Hippocampal formation (tissue), 2 donors: ENCODE data around the gene GPR183.
A peak's percentile ranks its signal among the peaks of the same experiment; 100 is the strongest.
"Not testable (repeated sequence)": the region's sequence is repeated elsewhere in the genome, so short reads cannot be mapped to it uniquely, and the experiment has no call there.

Experiments used
- DNase-seq, 2 donors: peaks; one replicate each; lab custom pipeline; 2025; lab: John Stamatoyannopoulos, UW

GPR183 gene

GRCh38 chr13:99270518-99270917 lies 36.7 kb downstream of the GPR183 start:
- no peak for DNase-seq

DNA sequence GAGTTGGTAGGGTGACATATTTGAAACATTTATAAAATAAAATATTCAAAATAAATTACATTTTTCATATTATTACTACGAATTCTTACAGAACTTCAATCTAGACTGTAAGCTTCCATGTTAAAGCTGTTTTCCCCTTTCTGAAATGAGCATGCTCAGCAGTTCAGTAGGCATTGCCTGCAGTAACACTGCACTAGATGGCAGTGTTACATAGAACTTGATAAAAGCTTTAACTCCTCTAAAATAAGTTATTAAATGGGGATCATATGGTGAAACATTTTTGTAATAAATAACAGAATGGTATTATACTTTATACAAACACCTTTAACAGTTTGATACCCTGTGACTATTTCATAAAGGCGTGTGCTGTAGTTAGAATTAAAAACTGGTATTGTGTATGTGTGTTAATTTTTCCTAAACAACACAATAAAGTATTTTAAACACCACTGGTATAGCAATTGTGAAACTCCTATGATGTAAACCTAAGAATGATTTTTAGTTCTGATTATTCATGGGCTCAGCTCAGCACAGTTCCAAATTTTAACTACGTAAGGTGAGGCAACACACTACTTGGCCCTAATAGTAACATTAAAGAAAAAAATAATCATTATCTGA lies 37.5 kb downstream of the GPR183 start:
- peak in 1 of 2 donors; percentile 83 for DNase-seq

DNA sequence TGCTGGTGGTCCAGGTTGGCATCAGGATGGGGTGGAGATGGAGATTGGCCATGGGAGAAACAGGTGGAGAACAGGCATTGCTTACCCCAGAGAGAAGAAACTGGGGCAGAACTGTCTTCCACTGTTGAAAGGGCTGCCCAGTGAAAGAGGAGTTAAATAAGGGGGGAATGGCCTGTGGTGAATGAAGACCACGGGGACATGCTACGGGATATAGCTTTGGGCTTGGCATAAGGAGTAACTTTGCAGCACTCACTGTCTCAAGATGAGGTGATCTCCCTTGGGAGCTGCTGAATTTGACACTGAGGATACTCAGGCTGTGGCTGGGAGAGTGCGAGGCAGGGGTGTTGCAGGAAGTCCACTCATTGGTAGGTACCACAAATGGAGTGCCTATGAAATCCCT lies 38.4 kb downstream of the GPR183 start:
- no peak for DNase-seq

DNA sequence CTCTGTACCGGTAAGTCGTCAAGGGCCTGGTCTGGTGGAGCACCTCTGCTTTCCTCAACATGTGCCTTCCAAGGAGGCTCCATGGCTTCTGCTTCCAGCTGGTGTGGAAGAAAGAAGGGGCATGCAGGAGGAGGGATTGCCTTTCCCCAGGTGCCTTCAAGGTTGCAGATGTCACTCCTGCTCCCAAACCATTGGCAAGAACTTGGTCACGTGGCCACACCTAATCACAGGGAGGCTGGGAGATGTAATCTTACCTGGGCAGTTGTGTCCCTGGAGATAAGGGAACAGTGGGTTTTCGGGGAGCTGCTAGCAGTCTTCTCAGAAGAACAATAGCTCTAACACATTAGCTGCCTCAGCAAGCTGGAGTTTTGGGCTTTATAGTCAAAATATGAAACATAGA lies 39.3 kb downstream of the GPR183 start:
- DNase-seq, result no peak

- DNase-seq, result no peak
Observed at GRCh38 chr13:99266827-99267226, 40.4 kb downstream of the GPR183 start.

DNA sequence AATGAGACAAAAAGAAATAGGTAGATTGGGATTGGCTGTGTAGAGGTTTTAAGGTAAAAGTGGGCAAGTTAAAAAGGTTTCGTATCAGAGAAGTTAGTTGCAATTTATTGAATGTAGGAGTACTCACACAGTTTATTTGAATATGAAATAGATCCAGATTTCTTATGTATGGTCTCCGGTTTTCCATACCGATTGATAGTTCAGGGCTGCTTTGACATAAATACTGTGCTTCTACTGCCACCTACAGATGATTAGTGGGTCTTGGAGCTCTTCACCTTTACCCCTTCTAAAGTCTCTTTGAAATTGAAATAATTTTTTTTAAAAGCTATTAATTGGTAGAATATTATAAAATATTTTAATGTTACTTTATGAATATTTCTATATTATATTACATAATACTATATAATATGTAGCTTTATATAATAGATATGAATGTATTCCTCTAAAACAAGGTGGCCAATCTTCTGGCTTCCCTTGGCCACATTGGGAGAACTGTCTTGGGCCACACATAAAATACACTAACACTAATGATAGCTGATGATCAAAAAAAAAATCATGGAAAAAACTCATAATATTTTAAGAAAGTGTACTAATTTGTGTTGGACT lies 41.3 kb downstream of the GPR183 start:
- DNase-seq, result peak in 1 of 2 donors; percentile 58

GRCh38 chr13:99265162-99265800 lies 41.9 kb downstream of the GPR183 start:
- no peak for DNase-seq

DNA sequence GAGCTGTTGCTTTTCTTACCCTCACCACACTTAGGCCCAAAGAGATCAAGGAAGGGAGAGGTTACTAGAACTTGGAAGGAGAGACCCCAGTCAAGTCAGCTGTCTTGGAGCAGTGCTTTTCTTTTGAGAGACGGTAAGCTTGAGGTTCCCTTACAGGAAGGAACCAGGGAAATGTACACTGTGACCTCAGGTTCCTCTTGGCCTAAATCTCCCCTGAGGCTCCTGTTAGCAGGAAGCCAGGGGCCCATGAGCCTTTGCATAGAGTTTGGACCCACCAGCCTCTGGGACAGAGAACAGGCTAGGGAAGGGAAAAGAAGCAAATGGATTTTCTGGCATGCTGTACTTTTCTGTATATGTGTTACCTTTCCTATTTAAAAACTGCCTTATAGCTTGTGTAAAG lies 43.1 kb downstream of the GPR183 start:
- no peak for DNase-seq

DNA sequence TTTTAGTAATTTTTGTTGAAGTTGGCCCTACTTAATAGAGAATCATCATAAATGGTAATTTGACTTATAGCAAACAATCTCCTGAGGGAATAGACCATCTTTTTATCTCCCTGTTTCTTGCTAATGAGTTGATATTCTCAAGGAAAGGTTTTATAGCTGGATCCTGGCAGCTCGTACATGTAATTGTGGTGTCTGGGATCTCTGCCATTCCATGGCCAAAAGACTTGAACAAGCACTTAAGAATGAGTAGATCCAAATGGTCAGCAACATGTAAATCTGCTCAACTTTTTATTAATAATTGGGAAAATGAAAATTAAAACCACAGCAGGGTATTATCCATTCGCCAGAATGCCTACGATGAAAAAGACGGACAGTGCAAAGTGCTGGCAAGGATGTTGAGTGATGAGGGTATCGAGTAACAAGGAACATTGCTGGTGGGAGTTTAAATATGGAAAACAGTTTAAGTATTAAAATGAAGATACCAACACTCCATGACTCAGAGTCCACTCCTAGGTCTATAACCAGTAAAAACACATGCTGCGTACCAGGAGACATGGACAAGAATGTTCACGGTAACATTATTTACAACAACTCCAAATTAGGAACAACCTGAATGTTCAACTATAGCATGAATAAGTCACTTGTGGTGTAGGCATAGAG lies 43.9 kb downstream of the GPR183 start:
- DNase-seq, result no peak

- DNase-seq, result no peak
Observed at GRCh38 chr13:99261059-99261458, 46.1 kb downstream of the GPR183 start.

DNA sequence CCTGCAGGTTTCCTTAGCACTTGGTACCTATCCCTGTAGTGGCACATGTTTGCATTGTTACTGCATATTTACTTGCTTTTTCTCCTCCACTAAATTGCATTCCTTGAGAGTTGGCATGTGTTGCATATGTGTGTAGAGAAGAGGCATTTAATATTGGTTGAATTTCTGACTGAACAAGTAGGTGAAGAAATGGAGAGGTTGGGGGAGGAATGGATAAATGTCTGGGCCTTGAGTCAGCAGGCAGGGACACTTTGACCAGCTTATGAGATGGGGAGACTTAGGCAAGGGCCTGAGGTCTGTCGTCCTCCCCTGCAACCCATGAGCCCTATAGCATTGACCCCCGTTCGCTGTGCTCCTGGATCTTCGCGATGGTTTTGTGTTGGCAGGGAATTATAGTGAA lies 47.0 kb downstream of the GPR183 start:
- DNase-seq, result no peak

- no peak for DNase-seq
Observed at GRCh38 chr13:99258946-99259345, 48.3 kb downstream of the GPR183 start.

DNA sequence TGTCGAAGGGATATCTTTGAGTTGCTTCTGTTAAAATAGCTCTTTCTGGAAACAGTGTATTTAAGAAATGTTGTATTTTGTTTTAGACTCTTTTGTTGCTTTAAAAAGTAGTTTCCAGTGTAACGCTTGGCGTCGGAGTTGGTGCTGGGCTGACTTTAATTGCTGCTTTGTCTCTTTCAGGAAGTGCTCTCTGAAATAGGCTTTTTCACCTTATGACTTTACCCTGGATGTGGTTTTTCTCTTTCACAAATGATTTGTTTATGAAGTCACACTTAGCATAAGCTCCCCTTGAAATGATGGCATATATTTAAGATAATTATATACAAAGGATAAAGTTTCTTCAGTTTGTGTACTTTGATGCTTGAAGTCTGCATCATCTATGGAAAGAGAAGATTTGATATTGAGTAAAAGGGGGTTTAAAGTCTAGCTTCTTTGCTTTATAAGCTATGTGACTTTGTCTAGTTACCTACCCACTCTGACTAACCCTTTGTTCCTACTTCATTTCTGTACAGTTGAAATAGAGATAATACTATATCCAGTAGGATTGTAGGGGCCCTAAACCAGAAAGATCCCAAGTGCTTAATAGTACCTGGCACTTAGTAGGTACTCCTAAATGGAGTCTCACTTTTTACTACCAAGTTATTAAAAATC lies 48.9 kb downstream of the GPR183 start, which contains the start of gene GPR18:
GPR18 (minus strand) TSS at position 170 of the 651 bp plus-strand sequence. CDS start 2,507 bp downstream, outside the sequence.
- DNase-seq, result no peak

DNA sequence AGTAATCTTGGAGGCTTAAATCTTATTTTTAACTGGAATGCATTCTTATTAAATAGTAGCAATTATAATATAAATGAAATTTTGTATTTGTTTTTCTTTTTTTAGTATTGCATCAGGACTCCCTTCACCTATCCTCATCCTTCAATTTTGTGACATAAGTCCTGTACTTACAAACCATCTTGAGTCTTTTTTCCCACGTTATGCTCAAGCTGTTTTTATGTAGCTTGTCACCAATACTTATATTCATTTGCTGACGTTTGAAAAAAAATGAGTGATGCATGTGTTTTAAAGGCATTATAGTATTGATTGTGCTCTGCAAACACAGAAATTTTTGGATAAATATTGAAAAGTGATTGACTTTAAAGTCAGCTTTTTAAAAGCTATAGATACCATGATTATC lies 49.9 kb downstream of the GPR183 start:
- DNase-seq, result no peak

DNA sequence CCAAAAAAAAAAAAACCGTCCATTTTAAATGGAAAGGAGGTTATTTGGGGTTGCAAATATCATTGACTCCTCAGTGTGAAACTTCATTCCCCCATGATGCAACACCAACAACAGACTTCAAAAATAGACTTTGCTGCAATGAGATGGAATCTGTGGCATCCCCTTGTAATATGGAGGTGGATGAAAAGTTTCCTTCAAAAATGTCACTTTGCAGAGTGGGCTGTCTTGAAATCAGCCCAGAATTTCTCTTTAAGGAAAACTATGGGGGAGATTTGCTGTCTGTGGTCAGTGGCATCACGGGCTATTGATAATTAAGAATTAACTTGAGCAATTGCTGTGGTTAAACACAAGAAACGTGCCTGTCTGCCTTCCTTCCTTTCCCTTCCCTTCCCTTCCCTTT lies 50.5 kb downstream of the GPR183 start:
- no peak for DNase-seq

- DNase-seq, result no peak
Observed at GRCh38 chr13:99256283-99256682, 50.9 kb downstream of the GPR183 start.

DNA sequence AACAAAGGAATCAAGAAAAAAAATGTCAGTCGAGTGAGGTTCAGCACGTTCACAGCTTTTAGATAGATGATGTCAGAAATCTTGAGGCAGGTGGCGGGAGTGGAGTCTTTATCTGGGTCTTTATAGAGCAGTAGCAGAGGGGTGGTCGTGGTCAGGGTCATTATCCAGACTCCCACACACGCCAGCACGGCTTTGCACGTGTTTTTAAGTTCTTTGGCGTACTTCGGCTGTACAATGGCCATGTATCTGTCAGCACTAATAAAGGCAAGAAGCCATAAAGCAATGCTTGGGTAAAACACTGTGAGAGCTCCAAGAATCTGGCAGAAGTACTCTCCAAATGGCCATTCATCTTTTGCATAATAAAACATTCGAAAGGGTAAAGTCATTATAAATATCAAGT lies 51.9 kb downstream of the GPR183 start:
- no peak for DNase-seq

- no peak for DNase-seq
Observed at GRCh38 chr13:99254830-99255229, 52.4 kb downstream of the GPR183 start.

GRCh38 chr13:99251921-99252320 lies 55.3 kb downstream of the GPR183 start:
- no peak for DNase-seq

DNA sequence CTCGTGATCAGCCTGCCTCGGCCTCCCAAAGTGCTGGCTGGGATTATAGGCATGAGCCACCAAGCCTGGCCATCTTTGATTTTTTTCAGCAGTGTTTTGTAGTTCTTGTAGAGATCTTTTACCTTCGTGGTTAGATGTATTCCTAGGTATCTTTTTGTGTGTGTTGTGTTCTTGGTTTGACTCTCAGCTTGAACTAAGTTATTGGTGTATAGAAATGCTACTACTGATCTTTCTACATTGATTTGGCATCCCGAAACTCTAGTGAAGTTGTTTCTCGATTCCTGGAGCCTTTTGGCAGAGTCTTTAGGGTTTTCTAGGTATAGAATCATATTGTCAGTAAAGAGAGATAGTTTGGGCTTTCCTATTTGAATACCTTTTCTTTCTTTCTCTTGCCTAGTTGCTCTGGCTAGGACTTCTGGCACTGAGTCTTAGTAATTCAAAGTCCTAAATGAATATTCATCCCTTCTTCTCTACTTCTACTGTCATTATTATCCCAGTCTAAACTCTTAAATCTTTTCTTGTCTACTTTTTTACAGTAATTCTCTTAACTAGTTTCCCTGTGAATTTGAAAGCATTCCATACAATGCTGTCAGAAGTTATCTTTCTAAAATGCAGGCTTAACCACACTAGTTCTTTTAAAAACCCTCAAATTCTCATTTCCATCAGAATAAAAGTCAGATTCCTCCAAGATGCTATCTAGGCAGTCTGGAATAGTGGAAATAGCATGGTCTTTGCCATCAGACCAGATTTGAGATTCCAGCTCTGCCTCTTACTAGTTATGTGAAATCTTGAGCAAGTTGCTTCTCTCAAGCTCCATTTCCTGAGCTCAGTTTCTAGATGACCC lies 56.0 kb downstream of the GPR183 start:
- no peak for DNase-seq

GRCh38 chr13:99249606-99250005 lies 57.6 kb downstream of the GPR183 start:
- DNase-seq, result not testable (repeated sequence)
